Body of pancreas (tissue), 4 donors: ENCODE results near the gene PEPD. TPM values are rescaled to one million over a fixed set of nuclear protein-coding genes. Genes with fewer than 3 reads are reported as not detected.

Experiments
- ATAC-seq: fragments of 150-250 bp; one replicate; pipeline ENCODE4 v1.9.1; 2016
- DNase-seq, 4 donors: peaks; one replicate each; pipeline ENCODE4 v3.0.0-alpha.2; 2019
- H3K27ac ChIP-seq, 4 donors: fragments of 200-600 bp; sonication (generic); 1 replicate in 3 of 4; 2 replicates in 1 of 4; pipeline versions ENCODE4 v1.5.1 to v1.6.1; 2016 to 2019; ENCODE audit warnings: mild to moderate bottlenecking in 1 of 4, mixed read lengths in 1 of 4, moderate library complexity in 1 of 4
- H3K27me3 ChIP-seq, 2 donors: fragments of 200-600 bp; sonication (generic); one replicate each; pipeline ENCODE4 v1.6.0; 2016; ENCODE audit warnings: mild to moderate bottlenecking in 1 of 2
- H3K36me3 ChIP-seq, 2 donors: fragments of 200-600 bp; sonication (generic); replicated peaks in 1 of 2; 2 replicates each; pipeline ENCODE4 v1.5.1; 2016; ENCODE audit warnings: low read depth in 2 of 2; ENCODE audit not compliant: insufficient read depth in 1 of 2
- H3K4me1 ChIP-seq: fragments of 200-600 bp; sonication (generic); one replicate; pipeline ENCODE4 v1.6.0; 2016
- H3K4me3 ChIP-seq, 2 donors: fragments of 200-600 bp; sonication (generic); 1 replicate in 1 of 2; 2 replicates in 1 of 2; pipeline ENCODE4 v1.5.1; 2016 to 2019
- H3K9me3 ChIP-seq, 3 donors: fragments of 200-600 bp; sonication (generic); 1 replicate in 2 of 3; 2 replicates in 1 of 3; pipeline ENCODE4 v1.5.1; 2016
- POLR2A ChIP-seq, 3 donors: fragments of 450-650 bp; IDR thresholded peaks; one replicate each; pipeline ENCODE4 v1.6.1; 2016; ENCODE audit warnings: antibody characterized with exemption in 3 of 3, mild to moderate bottlenecking in 2 of 3
- WGBS, 2 donors: methylation state at CpG; one replicate each; pipeline ENCODE4 v1.1.5; 2017; 5-methylcytosine and 5-hydroxymethylcytosine counted together
- intact Hi-C: fragments of 100-400 bp; cut with DNase I; formaldehyde crosslinking; loops from one replicate; pipeline ENCODE4 v1.15.1; 2023
- total RNA-seq, 2 donors: library from RNA; depleted of rRNA; stranded (reverse); fragments of >200 nt; gene quantifications; one replicate each; pipeline ENCODE4 v1.1.0, GENCODE V29; 2016
- TF ChIP-seq, protein P1 (sequence below), 7 experiments: fragments of 450-650 bp in 4 of 7; fragments of 200-600 bp in 3 of 7; sonication (generic) in 3 of 7; IDR thresholded peaks; one replicate each; pipeline ENCODE4 v1.5.1; 2016 to 2019; ENCODE audit warnings: antibody characterized with exemption in 7 of 7

The PEPD gene
- total RNA-seq, 2 donors from 2014 or later = 33.2 to 54.7 TPM

DNA sequence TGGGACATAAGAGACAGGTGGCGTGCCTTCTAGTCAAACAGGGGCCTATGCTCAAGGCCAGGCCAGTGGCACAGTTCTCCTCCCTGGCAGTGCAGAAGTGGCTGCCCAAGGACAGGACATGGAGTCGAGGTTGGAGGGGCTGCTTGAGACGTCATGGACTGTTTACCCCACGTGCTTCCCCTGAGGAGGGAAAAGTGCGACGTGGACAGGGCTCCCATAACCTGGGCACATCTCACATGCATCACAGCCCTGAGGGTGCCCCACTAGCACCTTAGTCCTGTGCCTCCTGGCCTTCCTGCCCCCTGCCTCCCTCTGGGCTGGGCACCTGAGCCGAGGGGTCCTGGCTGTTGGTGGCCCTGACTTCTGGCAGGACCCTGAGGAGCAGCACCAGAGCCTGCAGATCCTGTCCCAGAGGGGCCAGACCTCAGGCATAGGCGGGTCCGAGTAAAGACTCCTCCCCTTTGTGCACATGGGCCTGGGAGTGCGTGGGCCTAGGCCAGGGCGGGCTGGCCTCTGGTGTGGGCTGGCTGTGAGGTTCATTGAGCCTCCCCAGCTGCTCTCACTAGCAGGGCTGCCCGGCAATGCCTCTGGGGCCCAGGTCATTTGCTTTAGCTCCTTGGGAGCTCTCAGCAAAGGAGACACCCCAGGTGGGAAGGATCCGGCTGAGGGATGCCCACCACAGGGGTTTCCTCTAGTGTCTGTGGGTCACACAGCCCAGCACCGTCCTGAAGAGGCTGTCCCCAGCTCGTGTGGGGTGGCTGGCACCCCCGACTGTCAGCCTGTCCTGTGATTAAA, 82.4 kb downstream of the PEPD start:
- no peak for TF ChIP-seq POLR2A (IDR thresholded peaks at IDR 0.05)
- TF ChIP-seq, protein P1, sequence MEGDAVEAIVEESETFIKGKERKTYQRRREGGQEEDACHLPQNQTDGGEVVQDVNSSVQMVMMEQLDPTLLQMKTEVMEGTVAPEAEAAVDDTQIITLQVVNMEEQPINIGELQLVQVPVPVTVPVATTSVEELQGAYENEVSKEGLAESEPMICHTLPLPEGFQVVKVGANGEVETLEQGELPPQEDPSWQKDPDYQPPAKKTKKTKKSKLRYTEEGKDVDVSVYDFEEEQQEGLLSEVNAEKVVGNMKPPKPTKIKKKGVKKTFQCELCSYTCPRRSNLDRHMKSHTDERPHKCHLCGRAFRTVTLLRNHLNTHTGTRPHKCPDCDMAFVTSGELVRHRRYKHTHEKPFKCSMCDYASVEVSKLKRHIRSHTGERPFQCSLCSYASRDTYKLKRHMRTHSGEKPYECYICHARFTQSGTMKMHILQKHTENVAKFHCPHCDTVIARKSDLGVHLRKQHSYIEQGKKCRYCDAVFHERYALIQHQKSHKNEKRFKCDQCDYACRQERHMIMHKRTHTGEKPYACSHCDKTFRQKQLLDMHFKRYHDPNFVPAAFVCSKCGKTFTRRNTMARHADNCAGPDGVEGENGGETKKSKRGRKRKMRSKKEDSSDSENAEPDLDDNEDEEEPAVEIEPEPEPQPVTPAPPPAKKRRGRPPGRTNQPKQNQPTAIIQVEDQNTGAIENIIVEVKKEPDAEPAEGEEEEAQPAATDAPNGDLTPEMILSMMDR (IDR thresholded peaks at IDR 0.05) = no peak
- ATAC-seq (no peak), DNase-seq (no peak)
- Histone ChIP-seq H3K9me3 (no peaks in the 10 kb centered on the region), H3K27ac (no peak overlapping the region), H3K4me3 (no peak overlapping the region), H3K36me3 (no peaks in the 10 kb centered on the region), H3K27me3 (no peaks in the 10 kb centered on the region), H3K4me1 (no peaks in the 10 kb centered on the region)
- intact Hi-C loops = no loop called here
- WGBS, 2 donors = 70 to 86% methylated on average over 2 to 16 of the region's 16 CpGs

DNA sequence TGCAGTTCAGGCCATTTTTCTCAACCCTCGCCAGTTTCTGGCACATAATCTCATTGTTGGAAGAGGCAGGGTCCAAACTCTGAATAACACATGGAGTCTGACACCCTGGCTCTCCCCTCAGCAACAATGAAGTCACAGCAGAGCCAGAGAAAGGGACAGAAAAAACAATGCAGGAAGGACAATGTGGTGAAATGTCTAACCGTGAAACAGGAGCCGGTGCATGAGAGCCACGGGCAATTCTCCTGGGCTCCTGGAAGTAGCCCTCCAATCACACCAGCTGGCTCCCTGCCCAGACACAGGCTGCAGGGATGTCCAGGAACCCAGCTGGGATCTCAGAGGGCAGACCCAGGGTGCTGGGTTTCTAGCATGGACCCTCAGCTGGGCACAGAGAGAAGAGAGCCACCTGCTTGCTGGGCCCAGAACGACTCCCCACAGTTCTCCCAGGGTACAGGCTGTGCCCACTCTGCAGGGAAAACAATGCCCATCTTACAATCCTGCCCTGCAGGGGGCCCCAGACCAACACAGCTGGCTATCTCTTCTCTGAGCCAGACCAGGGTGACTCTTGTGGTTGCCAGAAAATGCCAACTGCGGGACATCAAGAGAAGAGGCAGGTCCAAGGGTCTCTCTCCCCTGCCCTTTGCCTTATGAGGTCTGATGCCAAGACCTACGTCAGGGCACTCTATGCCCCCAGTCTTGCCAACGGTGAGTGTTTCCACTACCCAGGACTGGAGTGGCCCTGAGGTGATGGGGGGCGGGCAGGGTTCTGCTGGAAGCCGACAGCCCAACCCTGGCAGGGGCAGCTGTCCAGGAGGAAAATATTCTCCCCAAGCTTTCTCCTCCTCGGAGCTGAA, 83.5 kb downstream of the PEPD start:
- 73 to 79% methylated on average over 9 to 10 of the region's 11 CpGs for WGBS, 2 donors
- DNase-seq = peak in 1 of 4 donors; percentile 19
- no peak for ATAC-seq
- Histone ChIP-seq H3K4me3 (no peak overlapping the region), H3K27ac (no peak overlapping the region), H3K27me3 (no peaks in the 10 kb centered on the region), H3K9me3 (no peaks in the 10 kb centered on the region), H3K36me3 (no peaks in the 10 kb centered on the region), H3K4me1 (no peaks in the 10 kb centered on the region)
- intact Hi-C loops = no loop called here
- TF ChIP-seq, protein P1 (IDR thresholded peaks at IDR 0.05) = no peak
- no peak for TF ChIP-seq POLR2A (IDR thresholded peaks at IDR 0.05)

DNA sequence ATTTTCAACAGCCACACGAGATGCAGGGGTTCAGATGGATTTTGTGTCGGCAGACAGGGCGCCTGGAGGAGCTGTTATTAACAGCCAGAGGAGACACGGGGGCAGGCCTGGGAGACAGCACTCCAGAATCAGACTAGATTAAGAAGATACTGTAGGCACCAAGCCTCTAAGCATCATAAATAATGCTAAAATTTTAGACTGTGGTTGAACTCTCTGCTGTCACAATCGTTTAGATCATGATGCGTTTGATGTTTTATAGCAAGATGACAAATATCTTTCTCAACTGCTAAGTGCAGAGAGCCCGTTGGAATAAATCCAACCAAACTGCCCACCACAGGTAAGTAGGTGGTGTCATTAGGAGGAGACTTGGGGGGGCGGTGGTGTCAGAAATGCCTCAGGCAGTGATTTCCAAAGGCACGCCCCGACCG, 84.2 kb downstream of the PEPD start:
- 79 to 85% methylated on average over 11 of the region's 11 CpGs for WGBS, 2 donors
- no peak for ATAC-seq
- TF ChIP-seq, protein P1 (IDR thresholded peaks at IDR 0.05) = no peak
- Histone ChIP-seq H3K36me3 (no peaks in the 10 kb centered on the region), H3K27ac (no peak overlapping the region), H3K4me1 (no peaks in the 10 kb centered on the region), H3K9me3 (no peaks in the 10 kb centered on the region), H3K4me3 (no peak overlapping the region), H3K27me3 (no peaks in the 10 kb centered on the region)
- intact Hi-C loops = no loop called here
- no peak for DNase-seq

DNA sequence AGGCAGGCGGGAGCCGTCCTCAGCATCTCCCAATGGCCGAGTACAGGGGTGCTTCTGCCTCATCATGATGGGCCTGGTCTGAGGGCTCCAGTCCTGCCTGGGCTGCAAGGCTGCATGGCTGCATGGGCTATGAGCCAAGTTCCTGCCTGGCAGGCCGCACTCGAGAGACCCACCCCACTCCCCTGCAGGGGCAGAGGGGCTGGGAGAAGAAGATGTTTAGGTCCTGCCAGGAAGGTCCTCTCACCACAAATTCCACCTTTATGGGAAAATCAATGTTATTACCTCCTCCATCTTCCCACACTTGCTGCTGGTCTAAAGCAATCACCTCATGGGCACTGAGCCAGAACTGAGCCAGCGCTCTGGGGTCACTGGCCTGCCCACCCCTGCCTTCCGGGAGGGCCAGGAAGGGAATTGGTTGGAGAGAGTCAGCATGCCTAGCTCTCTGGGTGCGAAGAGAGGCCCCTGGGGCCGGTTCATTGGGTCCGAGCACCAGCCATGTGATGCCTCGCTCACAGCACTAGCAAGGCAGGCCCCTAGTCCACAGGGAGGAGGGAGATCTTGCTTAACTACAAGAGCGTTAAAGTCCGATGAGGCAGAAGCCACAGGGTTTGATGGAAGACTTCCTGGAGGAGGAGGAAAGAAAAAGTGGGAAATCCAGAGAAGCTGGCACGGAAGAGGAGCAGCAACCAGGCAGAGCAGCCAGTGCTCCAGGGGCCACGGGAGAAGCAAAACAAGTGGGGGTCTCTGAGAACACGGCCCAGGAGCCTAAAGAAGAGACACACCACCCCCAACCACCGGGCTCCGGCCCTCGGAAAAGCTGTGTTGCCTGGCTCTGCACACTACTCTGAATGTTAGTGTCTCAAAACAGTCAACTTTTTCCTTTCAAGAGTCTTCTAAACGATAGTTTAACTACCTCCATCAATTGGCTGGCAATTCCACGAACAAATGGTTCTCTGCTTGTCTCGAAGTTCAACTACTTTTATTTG, 84.9 kb downstream of the PEPD start:
- H3K4me3 ChIP-seq = no peak overlapping the region
- no peaks in the 10 kb centered on the region for H3K4me1 ChIP-seq
- no peaks in the 10 kb centered on the region for H3K27me3 ChIP-seq
- intact Hi-C loops = no loop called here
- no peak for ATAC-seq
- TF ChIP-seq, protein P1 (IDR thresholded peaks at IDR 0.05) = no peak
- no peak overlapping the region for H3K27ac ChIP-seq
- H3K9me3 ChIP-seq = no peaks in the 10 kb centered on the region
- WGBS, 2 donors = 86 to 87% methylated on average over 15 to 22 of the region's 22 CpGs
- no peak for DNase-seq
- H3K36me3 ChIP-seq = no peaks in the 10 kb centered on the region
